ENCODE data around the gene CABYR.

Gene CABYR

GRCh38 chr18:24160086-24160485, 21.2 kb downstream of the CABYR start:
- no peak overlapping the region for H3K4me3 ChIP-seq (ENCODE audit: insufficient read length, low read depth)
- peaks cover 2% of the 10 kb centered on the region for H3K4me1 ChIP-seq (ENCODE audit: insufficient read depth, insufficient read length)
- TF ChIP-seq SUZ12 (IDR thresholded peaks at IDR 0.05; ENCODE audit: extremely low read depth, insufficient read depth, insufficient read length) (no peak), ZNF274 (IDR thresholded peaks at IDR 0.05; ENCODE audit: low read depth, low read length) (no peak), YY1 (IDR thresholded peaks at IDR 0.05; ENCODE audit: insufficient read depth, insufficient read length) (no peak)
- no peak overlapping the region for H3K9ac ChIP-seq (ENCODE audit: insufficient read length, low read depth)
- peaks cover 74% of the 10 kb centered on the region for H3K36me3 ChIP-seq (ENCODE audit: insufficient read depth, insufficient read length, low read length)
- no peaks in the 10 kb centered on the region for H3K27me3 ChIP-seq (ENCODE audit: insufficient read depth, insufficient read length)
- H3K9me3 ChIP-seq (ENCODE audit: insufficient read depth, low read length) = no peaks in the 10 kb centered on the region
- no peak for DNase-seq (ENCODE audit: low read depth, low spot score)

- Histone ChIP-seq H3K27me3 (ENCODE audit: insufficient read depth, insufficient read length) (no peaks in the 10 kb centered on the region), H3K36me3 (ENCODE audit: insufficient read depth, insufficient read length, low read length) (peaks cover 74% of the 10 kb centered on the region), H3K4me1 (ENCODE audit: insufficient read depth, insufficient read length) (peaks cover 2% of the 10 kb centered on the region), H3K4me3 (ENCODE audit: insufficient read length, low read depth) (no peak overlapping the region), H3K9me3 (ENCODE audit: insufficient read depth, low read length) (no peaks in the 10 kb centered on the region), H3K9ac (ENCODE audit: insufficient read length, low read depth) (no peak overlapping the region)
- TF ChIP-seq SUZ12 (IDR thresholded peaks at IDR 0.05; ENCODE audit: extremely low read depth, insufficient read depth, insufficient read length) (no peak), YY1 (IDR thresholded peaks at IDR 0.05; ENCODE audit: insufficient read depth, insufficient read length) (no peak), ZNF274 (IDR thresholded peaks at IDR 0.05; ENCODE audit: low read depth, low read length) (no peak)
- no peak for DNase-seq (ENCODE audit: low read depth, low spot score)
Observed at GRCh38 chr18:24161304-24161703, 22.4 kb downstream of the CABYR start.

- TF ChIP-seq SUZ12 (IDR thresholded peaks at IDR 0.05; ENCODE audit: extremely low read depth, insufficient read depth, insufficient read length) = no peak
- no peak for TF ChIP-seq ZNF274 (IDR thresholded peaks at IDR 0.05; ENCODE audit: low read depth, low read length)
- TF ChIP-seq YY1 (IDR thresholded peaks at IDR 0.05; ENCODE audit: insufficient read depth, insufficient read length) = no peak
- H3K9ac ChIP-seq (ENCODE audit: insufficient read length, low read depth) = no peak overlapping the region
- H3K4me1 ChIP-seq (ENCODE audit: insufficient read depth, insufficient read length) = peaks cover 2% of the 10 kb centered on the region
- H3K27me3 ChIP-seq (ENCODE audit: insufficient read depth, insufficient read length) = no peaks in the 10 kb centered on the region
- peaks cover 34% of the 10 kb centered on the region for H3K36me3 ChIP-seq (ENCODE audit: insufficient read depth, insufficient read length, low read length)
- no peak overlapping the region for H3K4me3 ChIP-seq (ENCODE audit: insufficient read length, low read depth)
- no peak for DNase-seq (ENCODE audit: low read depth, low spot score)
- H3K9me3 ChIP-seq (ENCODE audit: insufficient read depth, low read length) = no peaks in the 10 kb centered on the region
Observed at GRCh38 chr18:24168496-24168895, 29.6 kb downstream of the CABYR start.

GRCh38 chr18:24170360-24170759, 31.5 kb downstream of the CABYR start:
- no peaks in the 10 kb centered on the region for H3K4me1 ChIP-seq (ENCODE audit: insufficient read depth, insufficient read length)
- TF ChIP-seq YY1 (IDR thresholded peaks at IDR 0.05; ENCODE audit: insufficient read depth, insufficient read length) (no peak), ZNF274 (IDR thresholded peaks at IDR 0.05; ENCODE audit: low read depth, low read length) (no peak), SUZ12 (IDR thresholded peaks at IDR 0.05; ENCODE audit: extremely low read depth, insufficient read depth, insufficient read length) (no peak)
- no peak overlapping the region for H3K9ac ChIP-seq (ENCODE audit: insufficient read length, low read depth)
- no peaks in the 10 kb centered on the region for H3K9me3 ChIP-seq (ENCODE audit: insufficient read depth, low read length)
- no peaks in the 10 kb centered on the region for H3K27me3 ChIP-seq (ENCODE audit: insufficient read depth, insufficient read length)
- no peak overlapping the region for H3K4me3 ChIP-seq (ENCODE audit: insufficient read length, low read depth)
- DNase-seq (ENCODE audit: low read depth, low spot score) = no peak
- H3K36me3 ChIP-seq (ENCODE audit: insufficient read depth, insufficient read length, low read length) = peaks cover 32% of the 10 kb centered on the region

- Histone ChIP-seq H3K9ac (ENCODE audit: insufficient read length, low read depth) (no peak overlapping the region), H3K27me3 (ENCODE audit: insufficient read depth, insufficient read length) (no peaks in the 10 kb centered on the region), H3K9me3 (ENCODE audit: insufficient read depth, low read length) (no peaks in the 10 kb centered on the region), H3K4me3 (ENCODE audit: insufficient read length, low read depth) (no peak overlapping the region), H3K36me3 (ENCODE audit: insufficient read depth, insufficient read length, low read length) (peaks cover 13% of the 10 kb centered on the region), H3K4me1 (ENCODE audit: insufficient read depth, insufficient read length) (no peaks in the 10 kb centered on the region)
- TF ChIP-seq ZNF274 (IDR thresholded peaks at IDR 0.05; ENCODE audit: low read depth, low read length) (no peak), YY1 (IDR thresholded peaks at IDR 0.05; ENCODE audit: insufficient read depth, insufficient read length) (no peak), SUZ12 (IDR thresholded peaks at IDR 0.05; ENCODE audit: extremely low read depth, insufficient read depth, insufficient read length) (no peak)
- no peak for DNase-seq (ENCODE audit: low read depth, low spot score)
Observed at GRCh38 chr18:24173997-24174396, 35.1 kb downstream of the CABYR start.

GRCh38 chr18:24176727-24177416, 38.0 kb downstream of the CABYR start:
- no peaks in the 10 kb centered on the region for H3K4me1 ChIP-seq (ENCODE audit: insufficient read depth, insufficient read length)

GRCh38 chr18:24177499-24178133, 38.8 kb downstream of the CABYR start:
- Histone ChIP-seq H3K9ac (ENCODE audit: insufficient read length, low read depth) (no peak overlapping the region), H3K36me3 (ENCODE audit: insufficient read depth, insufficient read length, low read length) (peaks cover 9% of the 10 kb centered on the region), H3K4me1 (ENCODE audit: insufficient read depth, insufficient read length) (no peaks in the 10 kb centered on the region), H3K4me3 (ENCODE audit: insufficient read length, low read depth) (no peak overlapping the region), H3K27me3 (ENCODE audit: insufficient read depth, insufficient read length) (no peaks in the 10 kb centered on the region), H3K9me3 (ENCODE audit: insufficient read depth, low read length) (no peaks in the 10 kb centered on the region)
- TF ChIP-seq YY1 (IDR thresholded peaks at IDR 0.05; ENCODE audit: insufficient read depth, insufficient read length) (no peak), ZNF274 (IDR thresholded peaks at IDR 0.05; ENCODE audit: low read depth, low read length) (no peak), SUZ12 (IDR thresholded peaks at IDR 0.05; ENCODE audit: extremely low read depth, insufficient read depth, insufficient read length) (no peak)
- DNase-seq (ENCODE audit: low read depth, low spot score) = no peak

More at GRCh38 chr18:24176727-24177416, 38.0 kb downstream of the CABYR start:
- Histone ChIP-seq H3K9me3 (ENCODE audit: insufficient read depth, low read length) (no peaks in the 10 kb centered on the region), H3K4me3 (ENCODE audit: insufficient read length, low read depth) (no peak overlapping the region), H3K9ac (ENCODE audit: insufficient read length, low read depth) (no peak overlapping the region), H3K27me3 (ENCODE audit: insufficient read depth, insufficient read length) (no peaks in the 10 kb centered on the region), H3K36me3 (ENCODE audit: insufficient read depth, insufficient read length, low read length) (peaks cover 9% of the 10 kb centered on the region)
- DNase-seq (ENCODE audit: low read depth, low spot score) = peak; percentile 44
- TF ChIP-seq SUZ12 (IDR thresholded peaks at IDR 0.05; ENCODE audit: extremely low read depth, insufficient read depth, insufficient read length) (no peak), ZNF274 (IDR thresholded peaks at IDR 0.05; ENCODE audit: low read depth, low read length) (no peak), YY1 (IDR thresholded peaks at IDR 0.05; ENCODE audit: insufficient read depth, insufficient read length) (no peak)

All from NT2/D1 (cell line).